Astrocyte (in vitro differentiated cells and primary cell): ENCODE results near the gene STBD1. TPM values are rescaled to one million over a fixed set of nuclear protein-coding genes. Genes with fewer than 3 reads are reported as not detected.

Source experiments
- DNase-seq: peaks from one replicate; pipeline ENCODE4 v3.0.0-alpha.2; 2010; ENCODE audit warnings: low read depth
- FAIRE-seq: peaks from 2 replicates; lab custom pipeline; 2011; peaks lifted over from hg19 to GRCh38; lab: Jason Lieb, UNC
- H2AFZ ChIP-seq: 2 replicates; pipeline ENCODE4 v1.6.0; 2012; ENCODE audit warnings: low read depth, low read length, inconsistent platforms
- H3K27ac ChIP-seq: 2 replicates; pipeline ENCODE4 v1.5.1; 2011; ENCODE audit warnings: low read depth, low read length, inconsistent platforms
- H3K27me3 ChIP-seq: 2 replicates; pipeline ENCODE4 v1.6.0; 2011; ENCODE audit warnings: low read length, inconsistent platforms; ENCODE audit not compliant: insufficient read depth
- H3K36me3 ChIP-seq: 2 replicates; pipeline ENCODE4 v1.5.1; 2011; ENCODE audit warnings: low read length, inconsistent platforms; ENCODE audit not compliant: insufficient read depth
- H3K4me1 ChIP-seq: 2 replicates; pipeline ENCODE4 v1.5.1; 2011; ENCODE audit warnings: low read length, inconsistent platforms; ENCODE audit not compliant: insufficient read depth
- H3K4me2 ChIP-seq: 2 replicates; pipeline ENCODE4 v1.6.0; 2012; ENCODE audit warnings: low read length, inconsistent platforms
- H3K4me3 ChIP-seq: 2 replicates; pipeline ENCODE4 v1.5.1; 2011; ENCODE audit warnings: low read depth, mild to moderate bottlenecking, low read length, inconsistent platforms; ENCODE audit not compliant: insufficient read depth
- H3K79me2 ChIP-seq: 2 replicates; pipeline ENCODE4 v1.6.0; 2012; ENCODE audit warnings: mild to moderate bottlenecking, low read length, inconsistent platforms; ENCODE audit not compliant: insufficient read depth
- H3K9ac ChIP-seq: 2 replicates; pipeline ENCODE4 v1.6.0; 2012; ENCODE audit warnings: mild to moderate bottlenecking, low read length, inconsistent platforms
- H3K9me3 ChIP-seq: 2 replicates; pipeline ENCODE4 v1.5.1; 2012; ENCODE audit warnings: low read depth, mild to moderate bottlenecking, low read length, inconsistent platforms; ENCODE audit not compliant: insufficient read depth
- H4K20me1 ChIP-seq: 2 replicates; pipeline ENCODE4 v1.6.0; 2012; ENCODE audit warnings: low read length, inconsistent platforms; ENCODE audit not compliant: insufficient read depth
- H3K27ac Mint-ChIP-seq: one replicate; pipeline ENCODE4 v1.8.0; 2021; ENCODE audit warnings: mild to moderate bottlenecking, mixed read lengths; ENCODE audit not compliant: unreplicated experiment
- H3K27me3 Mint-ChIP-seq: one replicate; pipeline ENCODE4 v1.8.0; 2021; ENCODE audit warnings: low read depth, mixed read lengths; ENCODE audit not compliant: unreplicated experiment
- H3K36me3 Mint-ChIP-seq: one replicate; pipeline ENCODE4 v1.8.0; 2021; ENCODE audit warnings: low read depth, mixed read lengths; ENCODE audit not compliant: unreplicated experiment
- H3K4me1 Mint-ChIP-seq: one replicate; pipeline ENCODE4 v1.8.0; 2021; ENCODE audit warnings: low read depth, mixed read lengths; ENCODE audit not compliant: unreplicated experiment
- H3K4me3 Mint-ChIP-seq: one replicate; pipeline ENCODE4 v1.8.0; 2021; ENCODE audit warnings: mild to moderate bottlenecking, moderate library complexity, mixed read lengths; ENCODE audit not compliant: unreplicated experiment
- H3K9me3 Mint-ChIP-seq: one replicate; pipeline ENCODE4 v1.8.0; 2021; ENCODE audit warnings: mild to moderate bottlenecking, mixed read lengths; ENCODE audit not compliant: unreplicated experiment
- EZH2 ChIP-seq: IDR thresholded peaks from 2 replicates; pipeline ENCODE4 v1.6.1; 2012; ENCODE audit warnings: mild to moderate bottlenecking, low read length, inconsistent platforms; ENCODE audit not compliant: insufficient read depth
- total RNA-seq: library from RNA; stranded (reverse); gene quantifications from 2 replicates; pipeline ENCODE4 v1.2.1, GENCODE V29; 2021
- TF ChIP-seq, protein P1 (sequence below): IDR thresholded peaks from 2 replicates; pipeline ENCODE4 v1.5.1; 2011; ENCODE audit warnings: low read depth, mild to moderate bottlenecking, inconsistent platforms, low read length, moderate library complexity; ENCODE audit not compliant: insufficient read depth

STBD1 gene
- total RNA-seq, 1 donor from 2014 or later: 7.2 TPM

GRCh38 chr4:76298227-76298626 is 8.3 kb upstream of the STBD1 start:
- peaks cover 5% of the 10 kb centered on the region for H3K9me3 ChIP-seq
- Mint-ChIP-seq H3K36me3 (no peaks in the 10 kb centered on the region), H3K27ac (no peak overlapping the region), H3K4me1 (peaks cover 20% of the 10 kb centered on the region), H3K4me3 (no peak overlapping the region), H3K27me3 (no peaks in the 10 kb centered on the region), H3K9me3 (peaks cover 14% of the 10 kb centered on the region)
- no peak overlapping the region for H2AFZ ChIP-seq
- no peaks in the 10 kb centered on the region for H3K27me3 ChIP-seq
- H3K79me2 ChIP-seq: no peaks in the 10 kb centered on the region
- peaks cover 11% of the 10 kb centered on the region for H3K4me1 ChIP-seq
- FAIRE-seq (no peak), DNase-seq (no peak)
- no peak overlapping the region for H3K27ac ChIP-seq
- no peak for TF ChIP-seq EZH2
- TF ChIP-seq, protein P1, sequence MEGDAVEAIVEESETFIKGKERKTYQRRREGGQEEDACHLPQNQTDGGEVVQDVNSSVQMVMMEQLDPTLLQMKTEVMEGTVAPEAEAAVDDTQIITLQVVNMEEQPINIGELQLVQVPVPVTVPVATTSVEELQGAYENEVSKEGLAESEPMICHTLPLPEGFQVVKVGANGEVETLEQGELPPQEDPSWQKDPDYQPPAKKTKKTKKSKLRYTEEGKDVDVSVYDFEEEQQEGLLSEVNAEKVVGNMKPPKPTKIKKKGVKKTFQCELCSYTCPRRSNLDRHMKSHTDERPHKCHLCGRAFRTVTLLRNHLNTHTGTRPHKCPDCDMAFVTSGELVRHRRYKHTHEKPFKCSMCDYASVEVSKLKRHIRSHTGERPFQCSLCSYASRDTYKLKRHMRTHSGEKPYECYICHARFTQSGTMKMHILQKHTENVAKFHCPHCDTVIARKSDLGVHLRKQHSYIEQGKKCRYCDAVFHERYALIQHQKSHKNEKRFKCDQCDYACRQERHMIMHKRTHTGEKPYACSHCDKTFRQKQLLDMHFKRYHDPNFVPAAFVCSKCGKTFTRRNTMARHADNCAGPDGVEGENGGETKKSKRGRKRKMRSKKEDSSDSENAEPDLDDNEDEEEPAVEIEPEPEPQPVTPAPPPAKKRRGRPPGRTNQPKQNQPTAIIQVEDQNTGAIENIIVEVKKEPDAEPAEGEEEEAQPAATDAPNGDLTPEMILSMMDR: no peak
- no peak overlapping the region for H3K9ac ChIP-seq
- H3K36me3 ChIP-seq: no peaks in the 10 kb centered on the region
- no peak overlapping the region for H3K4me2 ChIP-seq
- H4K20me1 ChIP-seq: no peaks in the 10 kb centered on the region
- no peak overlapping the region for H3K4me3 ChIP-seq

- Mint-ChIP-seq H3K9me3 (peaks cover 11% of the 10 kb centered on the region), H3K4me3 (no peak overlapping the region), H3K27ac (no peak overlapping the region), H3K27me3 (no peaks in the 10 kb centered on the region), H3K36me3 (no peaks in the 10 kb centered on the region), H3K4me1 (peaks cover 20% of the 10 kb centered on the region)
- Histone ChIP-seq H3K4me2 (no peak overlapping the region), H3K4me3 (no peak overlapping the region), H3K4me1 (peaks cover 11% of the 10 kb centered on the region), H4K20me1 (no peaks in the 10 kb centered on the region), H3K9ac (no peak overlapping the region), H3K79me2 (no peaks in the 10 kb centered on the region), H3K36me3 (no peaks in the 10 kb centered on the region), H2AFZ (no peak overlapping the region), H3K27me3 (no peaks in the 10 kb centered on the region), H3K27ac (no peak overlapping the region), H3K9me3 (peaks cover 5% of the 10 kb centered on the region)
- TF ChIP-seq EZH2: no peak
- TF ChIP-seq, protein P1: no peak
- DNase-seq (no peak), FAIRE-seq (no peak)
These were observed 6.5 kb upstream of the STBD1 start for GRCh38 chr4:76300012-76300411.

DNA sequence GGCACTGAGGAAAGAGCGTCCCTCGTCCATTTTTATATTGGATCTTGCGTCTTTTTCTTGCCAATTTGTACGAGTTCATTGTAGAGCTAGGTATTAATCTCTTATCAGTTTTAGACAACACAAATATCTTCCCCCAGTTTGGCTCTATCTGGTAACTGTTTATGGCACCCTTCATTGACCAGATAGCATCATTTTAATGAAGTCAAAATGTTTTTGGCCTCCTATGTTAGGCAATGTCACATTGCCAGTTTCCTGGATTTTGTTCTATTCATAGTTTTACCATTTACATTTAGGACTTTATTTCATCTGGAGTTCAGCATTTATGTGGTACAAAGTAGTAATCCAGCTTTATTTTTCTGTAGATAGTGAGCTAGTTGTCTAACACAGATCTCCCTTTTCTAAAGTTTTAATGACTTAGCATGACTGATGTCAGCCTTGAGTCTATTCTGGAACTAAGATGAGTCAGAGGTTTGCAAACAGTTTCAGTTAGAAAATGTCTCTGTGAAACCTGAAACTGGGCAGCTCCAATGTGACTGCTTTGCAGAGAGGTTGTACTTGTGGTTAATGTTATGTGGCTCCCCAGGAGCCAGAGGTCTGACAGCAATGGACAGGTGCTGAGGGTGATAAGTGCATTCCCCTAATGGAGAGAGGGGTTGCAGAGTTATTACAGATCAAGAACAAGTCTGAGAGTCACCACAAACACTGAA is 5.3 kb upstream of the STBD1 start:
- no peaks in the 10 kb centered on the region for H3K36me3 Mint-ChIP-seq
- Histone ChIP-seq H4K20me1 (no peaks in the 10 kb centered on the region), H3K36me3 (no peaks in the 10 kb centered on the region), H3K4me3 (no peak overlapping the region), H3K4me1 (peaks cover 11% of the 10 kb centered on the region), H3K79me2 (no peaks in the 10 kb centered on the region), H3K9me3 (peaks cover 5% of the 10 kb centered on the region), H3K27ac (peak overlapping the region; percentile 3), H3K27me3 (no peaks in the 10 kb centered on the region), H2AFZ (no peak overlapping the region), H3K4me2 (peak overlapping the region; percentile 27), H3K9ac (no peak overlapping the region)
- H3K27me3 Mint-ChIP-seq: no peaks in the 10 kb centered on the region
- H3K4me1 Mint-ChIP-seq: peaks cover 22% of the 10 kb centered on the region
- H3K4me3 Mint-ChIP-seq: peak overlapping the region; percentile 21
- FAIRE-seq (peak; percentile 85), DNase-seq (peak; percentile 90)
- H3K9me3 Mint-ChIP-seq: peaks cover 7% of the 10 kb centered on the region
- TF ChIP-seq, protein P1: no peak
- no peak for TF ChIP-seq EZH2
- peak overlapping the region; percentile 65 for H3K27ac Mint-ChIP-seq
